DND-41 (cell line): ENCODE measurements around the gene NXPH2.

ENCODE experiments used
- CTCF ChIP-seq: IDR thresholded peaks from 2 replicates; pipeline ENCODE4 v1.5.1; 2012; ENCODE audit warnings: borderline replicate concordance, low read length, moderate library complexity, mild to moderate bottlenecking; ENCODE audit not compliant: poor library complexity, severe bottlenecking; ENCODE audit errors: extremely low read depth
- EZH2 ChIP-seq: IDR thresholded peaks from 3 replicates; pipeline ENCODE4 v1.6.1; 2012; ENCODE audit warnings: borderline replicate concordance, low read depth, mild to moderate bottlenecking, moderate library complexity, low read length, inconsistent platforms; ENCODE audit not compliant: severe bottlenecking

GRCh38 chr2:138654146-138654545 is 126.0 kb downstream of the NXPH2 start:
- TF ChIP-seq CTCF (no peak), EZH2 (no peak)
